Measurements from ENCODE around the gene ATXN1.

Gene ATXN1

GRCh38 chr6:16494793-16495192 is 266.5 kb downstream of the ATXN1 start:
- Histone ChIP-seq H3K4me2 (ENCODE audit: low read depth, low read length, poor library complexity, severe bottlenecking) (peak overlapping the region; percentile 13), H3K4me1 (ENCODE audit: insufficient read depth, low read length, poor library complexity, severe bottlenecking) (peaks cover 24% of the 10 kb centered on the region), H3F3A (ENCODE audit: low read depth) (0 out of 2 replicates have a peak, but pooled peaks cover 6% of the 10 kb centered on the region), H4K20me1 (ENCODE audit: insufficient read depth, low read length, poor library complexity, severe bottlenecking) (no peaks in the 10 kb centered on the region), H3K9me2 (replicated peaks; ENCODE audit: low read depth, low read length) (no peaks in the 10 kb centered on the region), H3K9me3 (ENCODE audit: insufficient read depth, low read depth, low read length) (no peaks in the 10 kb centered on the region), H3K27me3 (ENCODE audit: insufficient read depth, low read length, poor library complexity, severe bottlenecking) (no peaks in the 10 kb centered on the region), H3K9ac (ENCODE audit: low read depth, low read length, poor library complexity, severe bottlenecking) (no peak overlapping the region), H3K79me2 (ENCODE audit: insufficient read depth, low read length) (no peaks in the 10 kb centered on the region), H3K4me3 (ENCODE audit: low read length, poor library complexity, severe bottlenecking) (no peak overlapping the region), H2AFZ (ENCODE audit: low read length) (no peak overlapping the region), H3K36me3 (ENCODE audit: insufficient read depth, low read length) (no peaks in the 10 kb centered on the region)
- TF ChIP-seq EZH2phosphoT487 (IDR thresholded peaks at IDR 0.05; ENCODE audit: borderline replicate concordance) (no peak), CTCF (conservative IDR thresholded peaks at IDR 0.05; ENCODE audit: low read length) (no peak)

- Histone ChIP-seq H3K9me3 (ENCODE audit: insufficient read depth, low read depth, low read length) (no peaks in the 10 kb centered on the region), H4K20me1 (ENCODE audit: insufficient read depth, low read length, poor library complexity, severe bottlenecking) (peaks cover 4% of the 10 kb centered on the region), H2AFZ (ENCODE audit: low read length) (no peak overlapping the region), H3K4me1 (ENCODE audit: insufficient read depth, low read length, poor library complexity, severe bottlenecking) (peaks cover 24% of the 10 kb centered on the region), H3K9me2 (replicated peaks; ENCODE audit: low read depth, low read length) (no peaks in the 10 kb centered on the region), H3K36me3 (ENCODE audit: insufficient read depth, low read length) (no peaks in the 10 kb centered on the region), H3K4me2 (ENCODE audit: low read depth, low read length, poor library complexity, severe bottlenecking) (no peak overlapping the region), H3K27me3 (ENCODE audit: insufficient read depth, low read length, poor library complexity, severe bottlenecking) (no peaks in the 10 kb centered on the region), H3K4me3 (ENCODE audit: low read length, poor library complexity, severe bottlenecking) (no peak overlapping the region), H3K79me2 (ENCODE audit: insufficient read depth, low read length) (no peaks in the 10 kb centered on the region), H3K9ac (ENCODE audit: low read depth, low read length, poor library complexity, severe bottlenecking) (no peak overlapping the region), H3F3A (ENCODE audit: low read depth) (0 out of 2 replicates have a peak, but pooled peaks cover 6% of the 10 kb centered on the region)
- TF ChIP-seq CTCF (conservative IDR thresholded peaks at IDR 0.05; ENCODE audit: low read length) (no peak), EZH2phosphoT487 (IDR thresholded peaks at IDR 0.05; ENCODE audit: borderline replicate concordance) (no peak)
These were observed 267.5 kb downstream of the ATXN1 start for GRCh38 chr6:16493802-16494201.

GRCh38 chr6:16493112-16493511 is 268.1 kb downstream of the ATXN1 start:
- Histone ChIP-seq H3K4me3 (ENCODE audit: low read length, poor library complexity, severe bottlenecking) (no peak overlapping the region), H3K4me2 (ENCODE audit: low read depth, low read length, poor library complexity, severe bottlenecking) (no peak overlapping the region), H3K9me2 (replicated peaks; ENCODE audit: low read depth, low read length) (no peaks in the 10 kb centered on the region), H2AFZ (ENCODE audit: low read length) (no peak overlapping the region), H3K27me3 (ENCODE audit: insufficient read depth, low read length, poor library complexity, severe bottlenecking) (no peaks in the 10 kb centered on the region), H3K79me2 (ENCODE audit: insufficient read depth, low read length) (no peaks in the 10 kb centered on the region), H3K9ac (ENCODE audit: low read depth, low read length, poor library complexity, severe bottlenecking) (no peak overlapping the region), H3K9me3 (ENCODE audit: insufficient read depth, low read depth, low read length) (no peaks in the 10 kb centered on the region), H3F3A (ENCODE audit: low read depth) (0 out of 2 replicates have a peak, but pooled peaks cover 6% of the 10 kb centered on the region), H3K36me3 (ENCODE audit: insufficient read depth, low read length) (no peaks in the 10 kb centered on the region), H3K4me1 (ENCODE audit: insufficient read depth, low read length, poor library complexity, severe bottlenecking) (peaks cover 26% of the 10 kb centered on the region), H4K20me1 (ENCODE audit: insufficient read depth, low read length, poor library complexity, severe bottlenecking) (peaks cover 4% of the 10 kb centered on the region)
- TF ChIP-seq CTCF (conservative IDR thresholded peaks at IDR 0.05; ENCODE audit: low read length) (no peak), EZH2phosphoT487 (IDR thresholded peaks at IDR 0.05; ENCODE audit: borderline replicate concordance) (no peak)

Data from Loucy (cell line).